HEK293 (cell line): ENCODE results near the gene IGSF9.

Experiments
- CTCF ChIA-PET: fragments of 350-600 bp; formaldehyde crosslinking; extraction: SDS; loops from one replicate; lab custom pipeline; 2021; ENCODE audit warnings: antibody characterized with exemption; lab: Yijun Ruan, JAX
- POLR2A ChIA-PET: fragments of 300-600 bp; formaldehyde crosslinking; extraction: SDS; loops from one replicate; lab custom pipeline; 2020; ENCODE audit warnings: antibody characterized with exemption, inconsistent platforms; lab: Yijun Ruan, JAX
- H3K27ac ChIP-seq: fragments of 200-500 bp; sonication (Bioruptor generic); 2 replicates; pipeline ENCODE4 v1.5.1; 2014; ENCODE audit warnings: low read depth, low read length, control low read depth, inconsistent platforms; ENCODE audit errors: extremely low read depth
- H3K36me3 ChIP-seq, 2 experiments: fragments of 200-500 bp in 1 of 2; sonication (Bioruptor generic) in 1 of 2; 1 replicate in 1 of 2; 2 replicates in 1 of 2; pipeline ENCODE4 v1.5.1; 2014 to 2017; ENCODE audit warnings: inconsistent platforms in 2 of 2, low read length in 2 of 2; ENCODE audit not compliant: control insufficient read depth in 2 of 2, insufficient read depth in 1 of 2
- H3K4me1 ChIP-seq: fragments of 200-500 bp; sonication (Bioruptor generic); 2 replicates; pipeline ENCODE4 v1.5.1; 2014; ENCODE audit warnings: mild to moderate bottlenecking, low read length, inconsistent platforms; ENCODE audit not compliant: control insufficient read depth, insufficient read depth
- H3K4me3 ChIP-seq: 2 replicates; pipeline ENCODE4 v1.5.1; 2011; ENCODE audit warnings: low read depth, mild to moderate bottlenecking, control low read depth, low read length, moderate library complexity
- H3K9me3 ChIP-seq: fragments of 200-500 bp; sonication (Bioruptor generic); 2 replicates; pipeline ENCODE4 v1.5.1; 2014; ENCODE audit warnings: low read depth, low read length, inconsistent platforms; ENCODE audit not compliant: control insufficient read depth, insufficient read depth
- BCL11A ChIP-seq: fragments of 450-650 bp; formaldehyde crosslinking; IDR thresholded peaks from 2 replicates; pipeline ENCODE4 v1.5.1; 2016; ENCODE audit warnings: low read depth, missing biosample characterization, missing genetic modification characterization
- KLF1 ChIP-seq: fragments of 450-650 bp; formaldehyde crosslinking; IDR thresholded peaks from 2 replicates; pipeline ENCODE4 v1.5.1; 2016; ENCODE audit warnings: missing biosample characterization, missing genetic modification characterization
- OVOL3 ChIP-seq: fragments of 450-650 bp; formaldehyde crosslinking; IDR thresholded peaks from 2 replicates; pipeline ENCODE4 v1.5.1; 2016; ENCODE audit warnings: missing biosample characterization, missing genetic modification characterization
- SCRT1 ChIP-seq: fragments of 450-650 bp; formaldehyde crosslinking; IDR thresholded peaks from 2 replicates; pipeline ENCODE4 v1.5.1; 2016; ENCODE audit warnings: missing biosample characterization, missing genetic modification characterization, borderline replicate concordance
- SCRT2 ChIP-seq: fragments of 450-650 bp; formaldehyde crosslinking; IDR thresholded peaks from 2 replicates; pipeline ENCODE4 v1.5.1; 2016; ENCODE audit warnings: missing biosample characterization, missing genetic modification characterization
- SETDB1 ChIP-seq: IDR thresholded peaks from one replicate; pipeline ENCODE4 v1.6.1; 2017; ENCODE audit warnings: mild to moderate bottlenecking, low read length, moderate library complexity, mixed read lengths; ENCODE audit not compliant: insufficient read length
- SP2 ChIP-seq: fragments of 450-650 bp; formaldehyde crosslinking; IDR thresholded peaks from 2 replicates; pipeline ENCODE4 v1.5.1; 2016; ENCODE audit warnings: missing biosample characterization, missing genetic modification characterization
- SP3 ChIP-seq: fragments of 450-650 bp; formaldehyde crosslinking; IDR thresholded peaks from 2 replicates; pipeline ENCODE4 v1.5.1; 2016; ENCODE audit warnings: missing biosample characterization, missing genetic modification characterization
- SP7 ChIP-seq: fragments of 450-650 bp; formaldehyde crosslinking; IDR thresholded peaks from 2 replicates; pipeline ENCODE4 v1.5.1; 2016; ENCODE audit warnings: missing biosample characterization, missing genetic modification characterization
- TRIM28 ChIP-seq: IDR thresholded peaks from 2 replicates; pipeline ENCODE4 v1.6.1; 2011; ENCODE audit warnings: low read length, control low read depth, borderline replicate concordance
- ZNF114 ChIP-seq: fragments of 450-650 bp; formaldehyde crosslinking; IDR thresholded peaks from 2 replicates; pipeline ENCODE4 v1.5.0; 2017; ENCODE audit warnings: missing biosample characterization, missing genetic modification characterization
- ZNF121 ChIP-seq: fragments of 450-650 bp; formaldehyde crosslinking; IDR thresholded peaks from 2 replicates; pipeline ENCODE4 v1.5.1; 2016; ENCODE audit warnings: missing biosample characterization, missing genetic modification characterization
- ZNF133 ChIP-seq: fragments of 450-650 bp; formaldehyde crosslinking; IDR thresholded peaks from 2 replicates; pipeline ENCODE4 v1.5.1; 2016; ENCODE audit warnings: missing biosample characterization, missing genetic modification characterization
- ZNF138 ChIP-seq: fragments of 450-650 bp; formaldehyde crosslinking; IDR thresholded peaks from 2 replicates; pipeline ENCODE4 v1.5.1; 2016; ENCODE audit warnings: missing biosample characterization, missing genetic modification characterization, borderline replicate concordance
- ZNF354C ChIP-seq: fragments of 450-650 bp; formaldehyde crosslinking; IDR thresholded peaks from 2 replicates; pipeline ENCODE4 v1.5.1; 2016; ENCODE audit warnings: missing biosample characterization, missing genetic modification characterization, low read depth, borderline replicate concordance
- ZNF391 ChIP-seq: fragments of 450-650 bp; formaldehyde crosslinking; IDR thresholded peaks from 2 replicates; pipeline ENCODE4 v1.5.1; 2016; ENCODE audit warnings: low read depth, missing biosample characterization, missing genetic modification characterization, borderline replicate concordance
- ZNF416 ChIP-seq: fragments of 450-650 bp; formaldehyde crosslinking; IDR thresholded peaks from 2 replicates; pipeline ENCODE4 v1.5.1; 2016; ENCODE audit warnings: missing biosample characterization, missing genetic modification characterization
- ZNF548 ChIP-seq: fragments of 450-650 bp; formaldehyde crosslinking; IDR thresholded peaks from 2 replicates; pipeline ENCODE4 v1.5.1; 2016; ENCODE audit warnings: missing biosample characterization, missing genetic modification characterization
- ZNF558 ChIP-seq: fragments of 450-650 bp; formaldehyde crosslinking; IDR thresholded peaks from 2 replicates; pipeline ENCODE4 v1.5.1; 2016; ENCODE audit warnings: missing biosample characterization, missing genetic modification characterization
- ZNF596 ChIP-seq: fragments of 450-650 bp; IDR thresholded peaks from 2 replicates; pipeline ENCODE4 v1.5.0; 2018; ENCODE audit warnings: missing biosample characterization, mild to moderate bottlenecking, missing genetic modification characterization, moderate library complexity
- ZNF777 ChIP-seq: fragments of 450-650 bp; formaldehyde crosslinking; IDR thresholded peaks from 2 replicates; pipeline ENCODE4 v1.5.1; 2017; ENCODE audit warnings: missing biosample characterization, missing genetic modification characterization, borderline replicate concordance
- ZXDB ChIP-seq: fragments of 450-650 bp; formaldehyde crosslinking; IDR thresholded peaks from 2 replicates; pipeline ENCODE4 v1.5.1; 2016; ENCODE audit warnings: missing biosample characterization, missing genetic modification characterization
- TF ChIP-seq, protein P1 (sequence below): IDR thresholded peaks from 2 replicates; pipeline ENCODE4 v1.6.1; 2011; ENCODE audit warnings: mild to moderate bottlenecking, low read depth, low read length, borderline replicate concordance

The IGSF9 gene

DNA sequence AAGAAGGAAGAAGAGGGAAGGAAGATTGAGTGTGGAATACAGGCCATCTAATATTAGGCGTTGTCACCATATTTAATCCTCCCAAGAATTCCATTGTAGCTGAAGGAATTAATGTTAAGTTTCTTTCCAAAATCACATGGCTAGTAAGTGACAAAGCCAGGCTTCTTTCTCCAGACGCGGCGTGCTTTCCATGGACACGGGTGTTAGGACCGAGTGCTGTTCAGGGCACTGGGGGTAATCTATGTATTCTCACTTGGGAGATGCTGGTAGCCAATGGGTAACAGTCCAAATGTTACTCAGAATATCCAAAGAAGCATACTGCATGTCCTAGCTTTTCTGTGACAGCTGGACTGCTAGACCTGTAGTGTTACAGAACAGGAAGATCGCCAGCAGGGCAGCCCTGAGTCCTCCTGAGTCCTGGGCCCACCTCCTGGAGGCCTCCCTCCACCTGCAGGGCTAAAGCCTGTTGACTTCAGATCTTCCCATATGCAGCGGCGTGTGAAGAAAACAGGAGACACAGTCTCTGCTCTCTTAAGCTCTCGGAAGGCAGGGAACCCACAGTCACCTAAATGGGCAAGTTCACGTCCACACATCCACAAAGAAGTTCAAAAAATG lies 5.3 kb downstream of the IGSF9 start (continued):
- TF ChIP-seq BCL11A (tag by site-specific recombination) = no peak
- TF ChIP-seq, protein P1, sequence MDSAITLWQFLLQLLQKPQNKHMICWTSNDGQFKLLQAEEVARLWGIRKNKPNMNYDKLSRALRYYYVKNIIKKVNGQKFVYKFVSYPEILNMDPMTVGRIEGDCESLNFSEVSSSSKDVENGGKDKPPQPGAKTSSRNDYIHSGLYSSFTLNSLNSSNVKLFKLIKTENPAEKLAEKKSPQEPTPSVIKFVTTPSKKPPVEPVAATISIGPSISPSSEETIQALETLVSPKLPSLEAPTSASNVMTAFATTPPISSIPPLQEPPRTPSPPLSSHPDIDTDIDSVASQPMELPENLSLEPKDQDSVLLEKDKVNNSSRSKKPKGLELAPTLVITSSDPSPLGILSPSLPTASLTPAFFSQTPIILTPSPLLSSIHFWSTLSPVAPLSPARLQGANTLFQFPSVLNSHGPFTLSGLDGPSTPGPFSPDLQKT = no peak
- no peak for TF ChIP-seq ZNF548 (tag by site-specific recombination)
- TF ChIP-seq SP3 = no peak
- TF ChIP-seq ZNF558 (tag by site-specific recombination) = no peak
- TF ChIP-seq SP2 (tag by site-specific recombination) = no peak
- no peak for TF ChIP-seq ZNF138 (tag by site-specific recombination)
- TF ChIP-seq ZNF777 (tag by site-specific recombination) = no peak

DNA sequence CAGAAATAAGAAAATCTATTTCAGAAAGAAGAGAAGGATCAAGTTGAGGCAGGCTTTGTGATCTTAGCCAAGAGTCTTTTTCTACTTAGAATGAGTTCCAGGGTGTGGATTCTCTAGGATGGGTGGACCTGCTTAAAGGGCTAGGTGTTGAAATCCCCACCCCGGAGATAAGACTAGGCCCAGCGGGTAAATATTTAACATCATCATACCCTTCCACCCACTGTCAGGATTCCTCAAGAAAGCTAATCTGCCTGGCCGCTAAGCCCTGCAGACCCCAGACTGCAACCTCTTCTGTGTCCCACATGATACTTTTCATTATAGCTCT lies 5.8 kb downstream of the IGSF9 start:
- CTCF ChIA-PET = interaction anchor here (0.5 to 19.3 kb wide), 9 partner anchors 12 to 683 kb away, joined by 3 to 353 read pairs (median 4); no protein-coding TSS in a partner anchor
- no peak for TF ChIP-seq ZNF391 (tag by site-specific recombination)
- peak; percentile 41; the same call in 1 of the 2 replicates for TF ChIP-seq KLF1 (tag by site-specific recombination)
- no peak for TF ChIP-seq ZNF114 (tag by site-specific recombination)
- TF ChIP-seq TRIM28 = no peak
- H3K36me3 ChIP-seq = no peaks in the 10 kb centered on the region
- no peaks in the 10 kb centered on the region for H3K4me1 ChIP-seq
- no peak overlapping the region for H3K4me3 ChIP-seq
- no peaks in the 10 kb centered on the region for H3K9me3 ChIP-seq
- POLR2A ChIA-PET = interaction anchor here (0.6 to 7.3 kb wide), 2 partner anchors 15 to 35 kb away, joined by 4 to 41 read pairs; partner anchors contain the start of gene TAGLN2
- no peak overlapping the region for H3K27ac ChIP-seq

GRCh38 chr1:159938905-159939677 lies 6.3 kb downstream of the IGSF9 start:
- H3K4me1 ChIP-seq = no peaks in the 10 kb centered on the region
- CTCF ChIA-PET = interaction anchor here (0.6 to 19.3 kb wide), 8 partner anchors 11 to 945 kb away, joined by 3 to 353 read pairs (median 4); no protein-coding TSS in a partner anchor
- TF ChIP-seq SP7 (tag by site-specific recombination) = no peak
- 0 out of 2 replicates have a peak, but pooled peaks have one; percentile 55 for TF ChIP-seq SCRT1 (tag by site-specific recombination)
- no peak for TF ChIP-seq ZNF416
- TF ChIP-seq ZNF354C (tag by site-specific recombination) = no peak
- TF ChIP-seq ZNF596 = no peak
- no peak for TF ChIP-seq ZNF133 (tag by site-specific recombination)
- TF ChIP-seq ZNF121 = peak; percentile 97
- TF ChIP-seq SCRT2 (tag by site-specific recombination) = peak; percentile 69
- TF ChIP-seq OVOL3 (tag by site-specific recombination) = no peak
- TF ChIP-seq SETDB1 = no peak
- no peak for TF ChIP-seq ZNF391 (tag by site-specific recombination)
- TF ChIP-seq SP3 = no peak
- no peak for TF ChIP-seq ZXDB (tag by site-specific recombination)
- TF ChIP-seq, all 188 proteins: peak for 3
- Histone ChIP-seq H3K4me3 (no peak overlapping the region), H3K9me3 (no peaks in the 10 kb centered on the region), H3K27ac (no peak overlapping the region), H3K36me3 (no peaks in the 10 kb centered on the region)
- POLR2A ChIA-PET = interaction anchor here (0.6 to 7.3 kb wide), 2 partner anchors 14 to 35 kb away, joined by 4 to 41 read pairs; partner anchors contain the start of gene TAGLN2
